NCI-H510A treated with DMSO at 0.1 percent for 48 hours (cell line): ENCODE measurements around the gene PCCB.
"Not testable (repeated sequence)": the region's sequence is repeated elsewhere in the genome, so short reads cannot be mapped to it uniquely, and the experiment has no call there.

Experiments used
- DNase-seq: peaks from one replicate; lab custom pipeline; 2025; lab: John Stamatoyannopoulos, UW

The PCCB gene

GRCh38 chr3:136327671-136328070 lies 77.5 kb downstream of the PCCB start:
- DNase-seq, result no peak

GRCh38 chr3:136329593-136329992 lies 79.5 kb downstream of the PCCB start:
- no peak for DNase-seq

- no peak for DNase-seq
These were observed 80.8 kb downstream of the PCCB start for GRCh38 chr3:136330900-136331299.

- no peak for DNase-seq
These were observed 82.2 kb downstream of the PCCB start for GRCh38 chr3:136332302-136332701.

- no peak for DNase-seq
These were observed 82.6 kb downstream of the PCCB start for GRCh38 chr3:136332776-136333175.

GRCh38 chr3:136334209-136334608 lies 84.1 kb downstream of the PCCB start:
- no peak for DNase-seq

- DNase-seq, result not testable (repeated sequence)
These were observed 84.6 kb downstream of the PCCB start for GRCh38 chr3:136334726-136335125.

GRCh38 chr3:136336329-136337100 lies 86.4 kb downstream of the PCCB start:
- no peak for DNase-seq

- peak; percentile 93 for DNase-seq
These were observed 93.3 kb downstream of the PCCB start for GRCh38 chr3:136343446-136343845.

- DNase-seq, result peak; percentile 93
These were observed 93.9 kb downstream of the PCCB start for GRCh38 chr3:136343873-136344555.

GRCh38 chr3:136346486-136346885 lies 96.3 kb downstream of the PCCB start:
- DNase-seq, result no peak

- DNase-seq, result no peak
These were observed 100.0 kb downstream of the PCCB start for GRCh38 chr3:136350132-136350531.

GRCh38 chr3:136350557-136350956 lies 100.4 kb downstream of the PCCB start:
- DNase-seq, result no peak

GRCh38 chr3:136351351-136351750 lies 101.2 kb downstream of the PCCB start:
- DNase-seq, result no peak

GRCh38 chr3:136351905-136352304 lies 101.8 kb downstream of the PCCB start:
- DNase-seq, result no peak

- DNase-seq, result no peak
These were observed 103.3 kb downstream of the PCCB start for GRCh38 chr3:136353461-136353860.

GRCh38 chr3:136366289-136366688 lies 116.1 kb downstream of the PCCB start:
- DNase-seq, result no peak

GRCh38 chr3:136375800-136376199 lies 125.7 kb downstream of the PCCB start:
- DNase-seq, result not testable (repeated sequence)

- no peak for DNase-seq
These were observed 127.4 kb downstream of the PCCB start for GRCh38 chr3:136377508-136377907.

- DNase-seq, result no peak
These were observed 127.9 kb downstream of the PCCB start for GRCh38 chr3:136378011-136378410.
